Measurements from ENCODE around the gene HSPBP1. TPM values are rescaled to one million over a fixed set of nuclear protein-coding genes. Genes with fewer than 3 reads are reported as not detected.
A peak's percentile ranks its signal among the peaks of the same experiment; 100 is the strongest.

The HSPBP1 gene
- total and polyA plus RNA-seq, 2 of the 13 experiments (the other 11 are each of a cell fraction or from before 2014, with no cell fraction given), result 22.3 to 33.7 TPM

DNA sequence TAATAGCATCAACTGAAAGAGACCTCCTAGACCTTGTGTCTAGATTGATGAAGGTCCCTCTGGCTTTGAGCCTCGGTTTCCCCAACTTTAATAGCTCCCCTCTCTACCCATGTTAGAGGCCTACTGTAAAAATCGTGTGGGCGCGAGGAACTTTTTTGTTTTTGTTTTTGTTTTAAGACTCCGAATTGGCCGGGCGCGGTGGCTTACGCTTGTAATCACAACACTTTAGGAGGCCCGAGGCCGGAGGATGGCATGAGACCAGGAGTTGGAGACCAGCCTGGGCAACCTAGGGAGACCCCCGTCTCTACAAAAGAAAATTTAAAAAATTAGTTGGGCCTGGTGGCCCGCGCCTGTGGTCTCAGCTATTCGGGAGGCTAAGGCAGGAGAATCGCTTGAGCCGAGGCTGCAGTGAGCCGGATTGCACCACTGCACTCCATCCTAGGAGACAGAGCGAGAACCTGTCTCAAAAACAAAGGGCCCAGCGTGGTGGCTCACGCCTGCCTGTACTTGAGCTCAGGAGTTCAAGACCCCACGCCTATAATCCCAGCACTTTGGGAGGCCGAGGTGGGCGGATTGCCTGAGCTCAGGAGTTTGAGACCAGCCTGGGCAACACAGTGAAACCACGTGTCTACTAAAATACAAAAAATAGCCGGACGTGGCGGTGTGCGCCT is 20.2 kb downstream of the HSPBP1 start (continued):
- TF ChIP-seq TAF1 (CRISPR knock-in tag; IDR thresholded peaks at IDR 0.05) (no peak), MEF2D (CRISPR knock-in tag; IDR thresholded peaks at IDR 0.05) (0 out of 2 replicates have a peak, but pooled peaks have one; percentile 8), MEIS2 (CRISPR knock-in tag; IDR thresholded peaks at IDR 0.05) (no peak), ZSCAN20 (CRISPR knock-in tag; IDR thresholded peaks at IDR 0.05; ENCODE audit: borderline replicate concordance) (no peak), RBM39 (IDR thresholded peaks at IDR 0.05; ENCODE audit: low read depth, low read length, poor library complexity, severe bottlenecking) (no peak), ZNF891 (CRISPR knock-in tag; IDR thresholded peaks at IDR 0.05) (0 out of 2 replicates have a peak, but pooled peaks have one; percentile 6), ZBTB20 (CRISPR knock-in tag; IDR thresholded peaks at IDR 0.05; ENCODE audit: borderline replicate concordance, low read depth) (no peak), BRCA1 (CRISPR knock-in tag; IDR thresholded peaks at IDR 0.05) (peak; percentile 12; the same call in 1 of the 2 replicates), ZNF329 (CRISPR knock-in tag; IDR thresholded peaks at IDR 0.05; ENCODE audit: low read depth) (0 out of 2 replicates have a peak, but pooled peaks have one; percentile 32), TCF7 (IDR thresholded peaks at IDR 0.05; ENCODE audit: low read depth) (no peak), ZNF350 (CRISPR knock-in tag; IDR thresholded peaks at IDR 0.05; ENCODE audit: borderline replicate concordance, low read depth) (peak; percentile 41), ZNF878 (CRISPR knock-in tag; IDR thresholded peaks at IDR 0.05) (peak; percentile 36; the same call in 1 of the 2 replicates), ZNF879 (CRISPR knock-in tag; IDR thresholded peaks at IDR 0.05) (0 out of 2 replicates have a peak, but pooled peaks have one; percentile 27), RELA (CRISPR knock-in tag; IDR thresholded peaks at IDR 0.05) (no peak), ELF3 (CRISPR knock-in tag; IDR thresholded peaks at IDR 0.05) (no peak), PHF20 (CRISPR knock-in tag; IDR thresholded peaks at IDR 0.05) (no peak), SP2 (CRISPR knock-in tag; IDR thresholded peaks at IDR 0.05) (no peak), ZSCAN9 (CRISPR knock-in tag; IDR thresholded peaks at IDR 0.05; ENCODE audit: borderline replicate concordance) (no peak), ZBTB38 (CRISPR knock-in tag; IDR thresholded peaks at IDR 0.05) (peak; percentile 45; the same call in 1 of the 2 replicates), SP5 (CRISPR knock-in tag; IDR thresholded peaks at IDR 0.05; ENCODE audit: borderline replicate concordance, low read depth) (no peak)
- TF ChIP-seq, protein P1, sequence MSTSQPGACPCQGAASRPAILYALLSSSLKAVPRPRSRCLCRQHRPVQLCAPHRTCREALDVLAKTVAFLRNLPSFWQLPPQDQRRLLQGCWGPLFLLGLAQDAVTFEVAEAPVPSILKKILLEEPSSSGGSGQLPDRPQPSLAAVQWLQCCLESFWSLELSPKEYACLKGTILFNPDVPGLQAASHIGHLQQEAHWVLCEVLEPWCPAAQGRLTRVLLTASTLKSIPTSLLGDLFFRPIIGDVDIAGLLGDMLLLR (CRISPR knock-in tag; IDR thresholded peaks at IDR 0.05), result no peak; the same call in 1 of the 2 replicates
- TF ChIP-seq, protein P2, sequence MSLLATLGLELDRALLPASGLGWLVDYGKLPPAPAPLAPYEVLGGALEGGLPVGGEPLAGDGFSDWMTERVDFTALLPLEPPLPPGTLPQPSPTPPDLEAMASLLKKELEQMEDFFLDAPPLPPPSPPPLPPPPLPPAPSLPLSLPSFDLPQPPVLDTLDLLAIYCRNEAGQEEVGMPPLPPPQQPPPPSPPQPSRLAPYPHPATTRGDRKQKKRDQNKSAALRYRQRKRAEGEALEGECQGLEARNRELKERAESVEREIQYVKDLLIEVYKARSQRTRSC (CRISPR knock-in tag; IDR thresholded peaks at IDR 0.05; ENCODE audit: low read depth), result no peak
- TF ChIP-seq, protein P3, sequence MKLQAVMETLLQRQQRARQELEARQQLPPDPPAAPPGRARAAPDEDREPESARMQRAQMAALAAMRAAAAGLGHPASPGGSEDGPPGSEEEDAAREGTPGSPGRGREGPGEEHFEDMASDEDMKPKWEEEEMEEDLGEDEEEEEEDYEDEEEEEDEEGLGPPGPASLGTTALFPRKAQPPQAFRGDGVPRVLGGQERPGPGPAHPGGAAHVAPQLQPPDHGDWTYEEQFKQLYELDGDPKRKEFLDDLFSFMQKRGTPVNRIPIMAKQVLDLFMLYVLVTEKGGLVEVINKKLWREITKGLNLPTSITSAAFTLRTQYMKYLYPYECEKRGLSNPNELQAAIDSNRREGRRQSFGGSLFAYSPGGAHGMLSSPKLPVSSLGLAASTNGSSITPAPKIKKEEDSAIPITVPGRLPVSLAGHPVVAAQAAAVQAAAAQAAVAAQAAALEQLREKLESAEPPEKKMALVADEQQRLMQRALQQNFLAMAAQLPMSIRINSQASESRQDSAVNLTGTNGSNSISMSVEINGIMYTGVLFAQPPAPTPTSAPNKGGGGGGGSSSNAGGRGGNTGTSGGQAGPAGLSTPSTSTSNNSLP (IDR thresholded peaks at IDR 0.05; ENCODE audit: low read depth, low read length), result no peak
- TF ChIP-seq, protein P4, sequence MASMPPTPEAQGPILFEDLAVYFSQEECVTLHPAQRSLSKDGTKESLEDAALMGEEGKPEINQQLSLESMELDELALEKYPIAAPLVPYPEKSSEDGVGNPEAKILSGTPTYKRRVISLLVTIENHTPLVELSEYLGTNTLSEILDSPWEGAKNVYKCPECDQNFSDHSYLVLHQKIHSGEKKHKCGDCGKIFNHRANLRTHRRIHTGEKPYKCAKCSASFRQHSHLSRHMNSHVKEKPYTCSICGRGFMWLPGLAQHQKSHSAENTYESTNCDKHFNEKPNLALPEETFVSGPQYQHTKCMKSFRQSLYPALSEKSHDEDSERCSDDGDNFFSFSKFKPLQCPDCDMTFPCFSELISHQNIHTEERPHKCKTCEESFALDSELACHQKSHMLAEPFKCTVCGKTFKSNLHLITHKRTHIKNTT (CRISPR knock-in tag; IDR thresholded peaks at IDR 0.05), result no peak

All from HepG2 (cell line).